ENCODE data around the gene TLR10. TPM values are rescaled to one million over a fixed set of nuclear protein-coding genes. Genes with fewer than 3 reads are reported as not detected.

The TLR10 gene
- total RNA-seq, 1 donor from 2014 or later, result not detected

GRCh38 chr4:38800961-38801450 lies 18.2 kb upstream of the TLR10 start:
- H3K4me1 Mint-ChIP-seq (ENCODE audit: low read depth, unreplicated experiment), result peaks cover 3% of the 10 kb centered on the region

DNA sequence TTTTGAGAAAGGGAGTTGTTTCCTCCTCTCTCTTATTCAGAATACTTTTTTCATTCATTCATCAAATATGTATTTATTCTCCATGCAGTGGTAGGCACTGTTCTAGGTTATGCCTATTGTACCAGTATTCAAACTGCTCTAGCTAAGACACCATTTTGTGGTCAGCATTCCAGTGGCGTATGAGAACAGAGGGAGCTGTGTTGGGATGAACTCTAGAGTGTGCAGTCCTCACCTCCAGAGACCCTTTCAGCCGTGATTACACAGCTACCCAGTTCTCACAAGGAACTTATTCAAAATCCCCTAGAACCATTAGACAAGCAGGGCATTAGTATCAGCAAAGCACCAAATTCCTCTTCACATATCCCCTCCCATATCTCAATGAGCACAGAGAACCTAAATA lies 17.6 kb upstream of the TLR10 start:
- Histone ChIP-seq H2AFZ (ENCODE audit: low read depth, low read length) (no peak overlapping the region), H3K4me1 (ENCODE audit: insufficient read depth, low read length) (peaks cover 3% of the 10 kb centered on the region), H3K9ac (ENCODE audit: low read length) (no peak overlapping the region), H3K27me3 (ENCODE audit: insufficient read depth, low read length) (no peaks in the 10 kb centered on the region), H4K20me1 (ENCODE audit: insufficient read depth, low read length) (no peaks in the 10 kb centered on the region), H3K4me3 (ENCODE audit: insufficient read depth, low read depth, low read length) (no peak overlapping the region), H3K36me3 (ENCODE audit: insufficient read depth, low read length) (no peaks in the 10 kb centered on the region), H3K79me2 (ENCODE audit: insufficient read depth, low read length) (no peaks in the 10 kb centered on the region), H3K9me3 (ENCODE audit: insufficient read depth, low read depth, low read length) (no peaks in the 10 kb centered on the region), H3K27ac (ENCODE audit: low read depth, low read length) (no peak overlapping the region), H3K4me2 (ENCODE audit: low read length) (no peak overlapping the region)
- H3K36me3 Mint-ChIP-seq (ENCODE audit: low read depth, unreplicated experiment), result peaks cover 1% of the 10 kb centered on the region
- no peak overlapping the region for H3K4me3 Mint-ChIP-seq (ENCODE audit: unreplicated experiment)
- no peak for FAIRE-seq
- H3K27ac Mint-ChIP-seq (ENCODE audit: unreplicated experiment), result no peak overlapping the region
- H3K9me3 Mint-ChIP-seq (ENCODE audit: unreplicated experiment), result peaks cover 2% of the 10 kb centered on the region
- TF ChIP-seq EZH2 (IDR thresholded peaks at IDR 0.05; ENCODE audit: insufficient read depth, low read length), result no peak
- TF ChIP-seq, protein P1, sequence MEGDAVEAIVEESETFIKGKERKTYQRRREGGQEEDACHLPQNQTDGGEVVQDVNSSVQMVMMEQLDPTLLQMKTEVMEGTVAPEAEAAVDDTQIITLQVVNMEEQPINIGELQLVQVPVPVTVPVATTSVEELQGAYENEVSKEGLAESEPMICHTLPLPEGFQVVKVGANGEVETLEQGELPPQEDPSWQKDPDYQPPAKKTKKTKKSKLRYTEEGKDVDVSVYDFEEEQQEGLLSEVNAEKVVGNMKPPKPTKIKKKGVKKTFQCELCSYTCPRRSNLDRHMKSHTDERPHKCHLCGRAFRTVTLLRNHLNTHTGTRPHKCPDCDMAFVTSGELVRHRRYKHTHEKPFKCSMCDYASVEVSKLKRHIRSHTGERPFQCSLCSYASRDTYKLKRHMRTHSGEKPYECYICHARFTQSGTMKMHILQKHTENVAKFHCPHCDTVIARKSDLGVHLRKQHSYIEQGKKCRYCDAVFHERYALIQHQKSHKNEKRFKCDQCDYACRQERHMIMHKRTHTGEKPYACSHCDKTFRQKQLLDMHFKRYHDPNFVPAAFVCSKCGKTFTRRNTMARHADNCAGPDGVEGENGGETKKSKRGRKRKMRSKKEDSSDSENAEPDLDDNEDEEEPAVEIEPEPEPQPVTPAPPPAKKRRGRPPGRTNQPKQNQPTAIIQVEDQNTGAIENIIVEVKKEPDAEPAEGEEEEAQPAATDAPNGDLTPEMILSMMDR (IDR thresholded peaks at IDR 0.05; ENCODE audit: insufficient read depth, low read depth, low read length), result no peak
- no peak for DNase-seq (ENCODE audit: low read depth)
- H3K4me1 Mint-ChIP-seq (ENCODE audit: low read depth, unreplicated experiment), result no peaks in the 10 kb centered on the region
- peaks cover 2% of the 10 kb centered on the region for H3K27me3 Mint-ChIP-seq (ENCODE audit: low read depth, unreplicated experiment)

More at GRCh38 chr4:38800961-38801450, 18.2 kb upstream of the TLR10 start:
- peaks cover 2% of the 10 kb centered on the region for H3K9me3 Mint-ChIP-seq (ENCODE audit: unreplicated experiment)
- Histone ChIP-seq H3K27ac (ENCODE audit: low read depth, low read length) (no peak overlapping the region), H3K4me1 (ENCODE audit: insufficient read depth, low read length) (peaks cover 6% of the 10 kb centered on the region), H3K4me3 (ENCODE audit: insufficient read depth, low read depth, low read length) (no peak overlapping the region), H4K20me1 (ENCODE audit: insufficient read depth, low read length) (no peaks in the 10 kb centered on the region), H3K27me3 (ENCODE audit: insufficient read depth, low read length) (no peaks in the 10 kb centered on the region), H3K9ac (ENCODE audit: low read length) (no peak overlapping the region), H3K4me2 (ENCODE audit: low read length) (no peak overlapping the region), H3K9me3 (ENCODE audit: insufficient read depth, low read depth, low read length) (no peaks in the 10 kb centered on the region), H2AFZ (ENCODE audit: low read depth, low read length) (no peak overlapping the region), H3K79me2 (ENCODE audit: insufficient read depth, low read length) (no peaks in the 10 kb centered on the region), H3K36me3 (ENCODE audit: insufficient read depth, low read length) (no peaks in the 10 kb centered on the region)
- DNase-seq (ENCODE audit: low read depth) (peak; percentile 16), FAIRE-seq (no peak)
- peaks cover 2% of the 10 kb centered on the region for H3K27me3 Mint-ChIP-seq (ENCODE audit: low read depth, unreplicated experiment)
- no peaks in the 10 kb centered on the region for H3K36me3 Mint-ChIP-seq (ENCODE audit: low read depth, unreplicated experiment)
- H3K4me3 Mint-ChIP-seq (ENCODE audit: unreplicated experiment), result no peak overlapping the region
- no peak overlapping the region for H3K27ac Mint-ChIP-seq (ENCODE audit: unreplicated experiment)
- TF ChIP-seq, protein P1 (IDR thresholded peaks at IDR 0.05; ENCODE audit: insufficient read depth, low read depth, low read length), result no peak
- TF ChIP-seq EZH2 (IDR thresholded peaks at IDR 0.05; ENCODE audit: insufficient read depth, low read length), result no peak

DNA sequence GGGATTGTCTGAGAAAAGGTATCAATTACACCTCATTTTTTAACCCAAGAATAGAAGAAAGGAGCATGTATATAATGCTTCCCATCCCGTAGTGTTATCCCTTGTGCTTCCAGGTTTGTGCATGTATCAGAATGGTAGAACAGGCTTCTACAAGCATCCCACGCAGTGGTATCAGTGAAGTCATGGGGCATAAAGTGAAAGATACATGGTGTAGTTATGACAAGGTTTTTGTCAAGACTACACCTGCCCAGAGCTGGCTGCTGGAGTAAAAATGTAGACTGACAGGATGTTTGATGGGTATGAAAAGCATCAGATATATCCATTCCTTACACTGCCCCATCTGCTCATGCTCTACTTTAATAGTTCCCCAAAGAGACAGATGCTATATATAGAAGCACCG lies 12.3 kb upstream of the TLR10 start:
- Histone ChIP-seq H2AFZ (ENCODE audit: low read depth, low read length) (no peak overlapping the region), H3K27me3 (ENCODE audit: insufficient read depth, low read length) (no peaks in the 10 kb centered on the region), H3K27ac (ENCODE audit: low read depth, low read length) (no peak overlapping the region), H3K4me2 (ENCODE audit: low read length) (no peak overlapping the region), H4K20me1 (ENCODE audit: insufficient read depth, low read length) (no peaks in the 10 kb centered on the region), H3K9ac (ENCODE audit: low read length) (no peak overlapping the region), H3K79me2 (ENCODE audit: insufficient read depth, low read length) (no peaks in the 10 kb centered on the region), H3K36me3 (ENCODE audit: insufficient read depth, low read length) (no peaks in the 10 kb centered on the region), H3K9me3 (ENCODE audit: insufficient read depth, low read depth, low read length) (no peaks in the 10 kb centered on the region), H3K4me1 (ENCODE audit: insufficient read depth, low read length) (no peaks in the 10 kb centered on the region), H3K4me3 (ENCODE audit: insufficient read depth, low read depth, low read length) (no peak overlapping the region)
- H3K36me3 Mint-ChIP-seq (ENCODE audit: low read depth, unreplicated experiment), result peaks cover 1% of the 10 kb centered on the region
- H3K27me3 Mint-ChIP-seq (ENCODE audit: low read depth, unreplicated experiment), result peaks cover 2% of the 10 kb centered on the region
- no peak for TF ChIP-seq EZH2 (IDR thresholded peaks at IDR 0.05; ENCODE audit: insufficient read depth, low read length)
- TF ChIP-seq, protein P1 (IDR thresholded peaks at IDR 0.05; ENCODE audit: insufficient read depth, low read depth, low read length), result no peak
- no peak overlapping the region for H3K27ac Mint-ChIP-seq (ENCODE audit: unreplicated experiment)
- no peak for DNase-seq (ENCODE audit: low read depth)
- H3K9me3 Mint-ChIP-seq (ENCODE audit: unreplicated experiment), result no peaks in the 10 kb centered on the region
- no peak for FAIRE-seq
- no peaks in the 10 kb centered on the region for H3K4me1 Mint-ChIP-seq (ENCODE audit: low read depth, unreplicated experiment)
- H3K4me3 Mint-ChIP-seq (ENCODE audit: unreplicated experiment), result no peak overlapping the region

Measured in astrocyte (in vitro differentiated cells and primary cell).